ENCODE measurements around the gene NFKB1.

The NFKB1 gene

DNA sequence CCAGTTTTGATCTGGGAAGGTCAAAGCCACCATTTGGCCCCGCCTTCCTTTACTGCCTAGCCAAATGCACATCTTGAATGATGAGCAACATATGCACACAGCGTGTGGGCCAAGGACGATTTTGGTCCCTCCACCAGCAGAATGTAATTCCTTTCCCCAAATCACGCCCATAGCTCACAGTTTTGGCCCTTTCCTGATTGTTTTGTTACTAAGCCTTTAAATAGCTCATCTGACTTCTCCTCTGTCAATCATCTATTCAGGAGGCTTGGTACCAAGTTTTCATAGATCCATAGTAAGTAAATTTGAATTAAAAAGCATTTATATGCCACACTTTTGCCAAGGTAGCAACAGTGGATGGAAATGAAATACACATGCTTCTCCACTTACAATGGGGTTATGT is 123.3 kb downstream of the NFKB1 start:
- no peak for DNase-seq (ENCODE audit: low read depth)

DNA sequence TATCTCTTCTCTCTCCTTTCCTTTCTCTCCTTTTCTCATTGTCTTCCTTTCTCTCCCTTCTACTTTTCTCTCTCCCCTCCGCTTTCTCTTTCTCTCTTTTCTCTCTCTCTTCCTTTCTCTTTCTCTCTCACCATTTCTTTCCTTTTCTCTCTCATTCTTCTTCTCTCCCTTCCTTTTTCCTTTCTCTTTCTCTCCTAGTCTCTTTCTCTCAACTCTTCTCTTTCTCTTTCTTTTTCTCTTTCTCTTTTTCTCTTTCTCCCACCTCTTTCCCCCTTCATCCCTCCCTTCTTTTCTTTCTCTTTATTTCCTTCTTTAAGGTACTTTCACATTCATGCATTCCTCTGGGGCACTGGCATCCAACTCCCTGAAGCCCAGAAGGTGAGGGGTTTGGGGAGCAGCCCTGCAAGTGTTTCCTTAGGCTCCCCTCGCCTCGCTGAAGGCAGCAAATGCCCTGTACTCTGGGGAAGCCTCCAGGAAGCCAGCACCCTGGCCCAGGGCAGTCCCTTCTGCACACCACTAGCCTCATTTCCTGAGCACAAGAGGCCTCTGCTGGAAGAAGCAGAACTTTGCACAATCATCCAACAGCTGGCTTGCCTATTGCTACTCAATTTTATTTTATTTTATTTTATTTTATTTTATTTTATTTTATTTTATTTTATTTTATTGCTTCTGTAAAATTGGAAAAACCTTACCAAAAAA is 124.2 kb downstream of the NFKB1 start:
- peak; percentile 64 for DNase-seq (ENCODE audit: low read depth)

DNA sequence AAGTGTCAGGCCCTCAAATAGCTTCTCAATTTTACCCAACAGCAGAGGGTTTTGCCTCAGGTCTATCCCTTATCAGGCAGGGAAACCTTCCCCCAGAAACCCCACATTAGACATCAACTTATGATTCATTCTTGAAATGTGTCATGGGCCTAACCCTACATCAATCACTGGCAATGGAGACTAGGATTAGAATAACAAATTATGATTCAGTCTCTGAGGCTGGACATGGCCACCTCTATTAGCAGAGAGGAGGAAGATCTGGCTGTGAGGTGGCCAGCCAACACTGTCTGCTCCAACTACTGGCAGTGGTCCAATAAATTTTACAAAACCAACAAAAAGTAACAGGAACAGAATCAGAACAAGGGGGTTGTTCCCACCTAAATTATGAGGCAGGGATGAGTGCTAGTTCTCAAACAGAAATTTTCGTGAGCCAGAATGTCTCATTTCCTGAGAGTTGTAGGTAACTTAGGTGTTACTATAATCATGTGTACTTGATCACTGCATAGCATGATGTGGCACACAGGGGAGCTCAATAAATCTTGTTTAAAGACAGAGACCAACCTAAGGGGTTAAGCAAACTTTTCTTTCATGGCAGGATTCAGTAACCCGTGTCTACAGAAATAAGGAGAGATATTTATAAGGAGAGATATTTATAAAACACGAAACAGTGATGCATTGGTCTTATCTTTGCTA is 126.8 kb downstream of the NFKB1 start:
- DNase-seq (ENCODE audit: low read depth), result peak; percentile 78

DNA sequence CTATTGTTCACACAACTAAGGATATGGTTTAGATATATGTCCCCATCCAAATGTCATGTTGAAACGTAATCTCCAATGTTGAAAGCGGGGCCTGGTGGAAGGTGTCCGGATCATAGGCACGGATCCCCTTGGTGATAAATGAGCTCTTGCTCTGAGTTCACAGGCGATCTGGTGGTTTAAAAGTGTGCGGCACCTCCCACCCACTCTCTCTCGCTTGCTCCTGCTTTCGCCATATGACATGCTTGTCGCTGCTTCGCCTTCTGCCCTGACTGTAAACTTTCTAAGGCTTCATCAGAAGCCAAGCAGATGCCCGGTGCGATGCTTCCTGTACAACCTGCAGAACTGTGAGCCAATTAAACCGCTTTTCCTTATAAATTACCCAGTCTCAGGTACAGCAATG is 128.5 kb downstream of the NFKB1 start:
- no peak for DNase-seq (ENCODE audit: low read depth)

DNA sequence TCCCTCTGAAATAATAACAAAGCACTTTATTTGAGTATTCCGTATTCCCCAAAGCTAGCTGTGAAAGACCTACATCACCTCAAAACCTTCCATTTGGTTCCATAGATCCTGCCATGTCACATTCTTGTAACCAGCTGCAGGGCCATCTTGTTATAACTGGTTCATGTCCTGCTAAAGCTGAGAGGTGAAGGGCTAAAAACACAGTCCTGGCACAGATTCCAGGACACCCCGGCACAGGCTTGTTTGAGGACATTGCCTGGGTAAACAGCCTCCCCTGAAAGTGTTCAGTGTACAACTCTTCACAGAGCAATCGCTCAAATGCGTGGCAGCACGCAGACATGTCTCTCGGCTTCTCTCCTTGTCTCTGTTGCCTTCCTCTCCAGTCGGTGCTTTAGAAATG is 130.5 kb downstream of the NFKB1 start:
- no peak for DNase-seq (ENCODE audit: low read depth)

DNA sequence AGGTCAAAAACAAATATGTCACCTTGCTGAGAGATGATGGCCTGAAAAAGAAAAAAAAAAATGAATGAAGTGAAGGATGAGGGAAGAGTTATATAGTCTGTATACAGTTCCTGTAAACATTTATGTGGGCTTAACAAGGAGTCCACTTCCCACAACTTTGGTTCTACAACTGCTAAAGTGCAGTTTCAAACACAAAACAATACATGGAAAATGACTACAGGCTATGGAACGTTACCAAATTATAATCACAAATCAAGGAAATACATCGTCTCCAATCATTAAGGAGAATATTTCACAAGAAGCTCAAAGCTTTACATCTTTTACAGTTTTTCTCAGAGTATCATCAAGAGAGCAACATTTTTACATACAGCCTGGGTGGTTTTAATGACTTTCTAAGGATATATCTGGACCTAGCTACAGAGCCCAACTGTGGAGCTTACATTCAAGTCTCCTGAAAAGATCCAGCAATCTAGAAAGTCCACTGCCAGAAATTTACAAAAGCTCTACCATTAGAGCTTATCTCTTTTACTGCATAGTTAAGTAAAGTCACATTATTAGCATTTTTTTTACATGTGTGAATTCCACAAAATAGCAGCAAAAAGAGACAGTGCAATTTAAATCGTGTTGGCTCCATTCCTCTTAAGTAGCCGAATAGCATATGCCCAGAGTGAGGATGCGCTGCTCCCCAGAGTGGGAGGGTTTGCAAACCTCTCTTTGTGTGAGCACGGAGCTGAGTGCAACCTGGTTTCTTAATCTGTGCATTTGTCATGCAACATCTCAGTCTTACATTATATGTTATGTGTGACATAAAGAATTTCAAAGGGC is 131.3 kb downstream of the NFKB1 start:
- no peak for DNase-seq (ENCODE audit: low read depth)

DNA sequence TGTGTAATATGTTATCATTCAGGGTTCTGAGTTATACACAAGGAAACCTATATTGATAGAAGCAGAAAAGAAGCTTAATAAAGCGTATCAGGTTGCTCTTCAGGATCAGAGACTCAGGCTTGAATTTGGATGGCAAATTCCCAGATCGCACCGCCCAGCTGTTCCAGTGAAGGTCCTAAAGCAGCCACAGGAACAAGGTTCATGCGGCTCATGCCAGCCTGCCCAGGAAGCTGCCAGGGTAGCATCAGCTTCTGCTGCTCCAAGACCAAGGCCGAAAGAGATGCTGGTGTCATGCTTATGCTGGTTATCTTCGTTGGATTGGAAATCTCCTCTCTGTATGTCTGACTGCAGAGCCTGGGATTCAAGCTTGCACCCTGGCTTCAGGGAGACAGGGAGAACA is 131.9 kb downstream of the NFKB1 start:
- DNase-seq (ENCODE audit: low read depth), result no peak

DNA sequence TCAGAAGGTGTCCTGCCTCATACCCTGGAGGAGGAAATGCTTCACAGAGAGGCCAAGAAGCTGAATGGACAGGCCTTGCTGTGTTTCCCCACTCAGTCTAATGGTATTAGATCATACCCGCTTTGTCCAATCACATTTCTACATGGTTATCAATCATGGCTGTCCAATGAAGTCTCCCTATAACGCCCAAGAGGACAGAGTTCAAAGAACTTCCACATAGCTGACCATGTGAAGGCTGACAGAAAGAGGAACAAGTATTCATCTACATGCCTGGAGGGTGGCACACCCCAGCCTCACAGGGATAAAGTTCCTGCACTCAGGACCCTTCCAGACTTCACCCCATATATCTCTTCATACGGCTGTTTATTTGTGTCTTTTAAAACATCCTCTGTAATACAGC is 136.2 kb downstream of the NFKB1 start:
- no peak for DNase-seq (ENCODE audit: low read depth)

DNA sequence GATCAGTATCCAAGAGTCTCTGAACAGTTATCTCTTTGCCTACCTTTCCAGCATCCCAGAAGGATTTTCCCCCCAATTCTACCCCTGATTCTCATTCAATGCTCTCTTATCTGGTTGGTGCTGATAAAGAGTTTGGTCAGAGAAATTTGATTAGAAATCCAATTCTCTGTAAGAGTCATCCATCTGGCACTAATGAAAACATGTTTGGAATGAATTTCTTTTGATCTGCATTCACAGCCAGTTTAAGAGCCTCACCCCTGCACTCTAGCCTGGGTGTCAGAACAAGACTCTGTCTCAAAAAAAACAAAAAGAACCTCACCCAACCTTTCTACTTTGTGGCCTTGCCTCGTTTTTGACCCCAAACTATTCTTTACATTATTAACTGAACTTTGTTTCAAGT is 137.5 kb downstream of the NFKB1 start:
- no peak for DNase-seq (ENCODE audit: low read depth)

DNA sequence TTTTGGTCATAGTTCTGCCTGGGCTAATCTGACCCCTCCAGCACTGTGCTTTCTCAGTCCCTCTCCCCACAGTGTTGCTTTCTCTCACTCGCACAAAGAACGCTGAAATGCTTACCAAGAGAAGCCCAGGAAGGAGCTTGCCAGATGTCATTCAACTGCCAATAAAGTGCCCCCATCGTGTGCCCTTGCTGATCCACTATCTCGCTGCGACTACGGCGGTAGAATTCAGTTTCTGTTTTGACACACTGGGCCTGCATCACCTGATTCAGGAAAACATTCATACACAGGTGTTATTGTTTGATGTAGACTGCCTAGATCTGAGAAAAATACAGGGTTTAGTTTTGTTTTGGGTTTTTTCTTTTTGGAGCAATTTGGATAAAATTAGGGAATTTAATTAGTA is 138.4 kb downstream of the NFKB1 start:
- DNase-seq (ENCODE audit: low read depth), result no peak

DNA sequence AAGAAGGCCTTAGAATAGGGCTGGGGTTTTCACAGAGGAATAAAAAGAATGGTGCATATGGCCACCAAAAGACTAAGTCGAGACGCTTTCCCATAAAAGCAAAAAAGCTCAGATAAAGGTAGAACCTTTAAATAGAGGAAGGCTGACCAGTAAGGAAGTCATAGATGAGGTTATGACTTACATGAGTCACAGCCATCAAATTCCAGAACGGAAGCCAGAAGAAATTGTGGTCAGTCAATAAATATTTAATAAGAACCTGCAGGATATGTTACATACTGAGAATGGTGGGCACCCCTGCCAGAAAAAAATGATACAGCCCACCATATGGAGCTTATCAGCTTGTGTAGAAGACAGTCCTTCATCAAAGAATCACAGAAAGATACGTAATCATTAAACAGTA is 139.5 kb downstream of the NFKB1 start:
- DNase-seq (ENCODE audit: low read depth), result peak; percentile 69

DNA sequence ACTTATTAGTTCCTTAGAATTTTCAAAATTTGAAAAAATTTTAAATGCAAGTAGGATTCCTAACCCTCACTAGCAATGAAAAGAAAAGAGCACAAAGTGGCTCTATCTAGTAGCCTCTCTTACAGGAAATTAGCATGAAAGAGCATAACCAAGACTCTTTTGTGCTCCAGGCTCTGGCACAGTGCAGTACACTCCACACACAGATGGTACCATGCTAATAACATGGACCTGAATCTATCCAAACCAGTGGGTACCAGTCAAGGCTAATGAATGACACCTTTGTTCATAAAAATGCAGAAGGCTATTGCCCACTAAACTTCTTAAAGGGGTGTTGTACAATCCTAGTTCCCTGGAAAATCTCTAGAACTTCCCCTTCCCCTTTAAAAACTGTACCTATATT is 140.6 kb downstream of the NFKB1 start:
- DNase-seq (ENCODE audit: low read depth), result no peak

DNA sequence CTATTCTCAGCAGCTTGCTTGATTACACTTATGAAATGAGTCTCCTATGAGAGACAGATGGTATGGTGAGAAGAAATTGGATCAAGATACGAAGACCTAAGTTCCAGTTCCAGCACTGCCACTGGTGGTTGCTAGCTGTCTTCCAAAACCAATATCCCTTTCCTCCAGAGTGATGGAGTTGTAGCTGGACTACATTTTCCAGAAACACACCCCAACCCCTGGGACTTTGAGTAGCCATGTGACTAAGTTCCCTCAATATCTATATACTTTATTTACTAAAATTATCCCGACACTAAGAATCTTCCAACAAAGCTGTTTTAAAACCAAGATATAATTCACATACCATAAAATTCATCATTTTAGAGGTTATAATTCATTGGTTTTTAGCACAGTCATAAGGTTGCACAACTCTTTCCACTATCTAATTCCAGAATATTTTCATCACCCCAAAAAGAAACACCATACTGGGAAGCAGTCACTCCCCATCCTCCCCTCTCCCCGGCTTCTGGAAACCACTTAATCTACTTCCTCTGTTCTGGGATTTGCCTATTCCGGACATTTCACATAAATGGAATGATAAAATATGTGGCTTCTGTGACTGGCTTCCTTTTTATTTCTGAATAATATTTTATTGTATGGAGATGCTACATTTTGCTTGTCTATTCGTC is 141.6 kb downstream of the NFKB1 start:
- DNase-seq (ENCODE audit: low read depth), result peak; percentile 71

DNA sequence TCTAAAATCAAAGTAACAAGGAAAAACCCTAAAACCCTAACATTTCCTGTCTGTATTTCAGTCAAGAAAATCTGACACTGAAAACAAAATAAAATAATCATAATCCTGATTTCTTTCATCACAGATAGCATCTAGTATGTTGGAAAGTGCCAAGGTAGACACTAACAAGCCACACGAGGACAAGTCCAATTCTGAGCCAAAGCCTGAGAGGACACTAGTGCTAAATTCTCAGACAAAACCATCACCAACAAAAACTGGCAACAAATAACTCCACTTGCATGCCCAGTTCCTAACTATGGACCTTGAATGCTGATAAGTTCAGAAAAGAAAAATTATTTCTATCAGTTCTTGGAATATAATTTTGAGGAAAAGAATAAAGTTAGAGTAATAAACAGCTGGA is 146.0 kb downstream of the NFKB1 start:
- no peak for DNase-seq (ENCODE audit: low read depth)

DNA sequence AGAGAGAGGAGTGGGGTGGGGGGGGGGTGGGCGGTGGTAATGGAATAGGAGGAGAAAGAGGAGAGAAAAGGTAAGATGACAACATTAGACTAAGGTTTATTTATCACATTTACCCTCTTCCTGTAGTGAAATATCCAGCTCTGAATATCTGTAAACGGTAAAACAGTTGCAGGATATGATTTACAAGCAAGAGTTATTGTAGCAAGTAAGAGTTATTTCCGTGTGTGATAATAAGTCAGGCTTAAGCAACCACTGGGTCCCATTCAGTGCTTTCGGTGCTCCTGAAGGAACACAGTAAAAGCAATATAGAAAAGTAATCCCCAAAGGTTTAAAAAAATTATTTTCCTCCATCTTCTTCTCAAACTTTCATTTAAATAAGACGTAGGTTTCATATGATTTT is 156.0 kb downstream of the NFKB1 start:
- no peak for DNase-seq (ENCODE audit: low read depth)

DNA sequence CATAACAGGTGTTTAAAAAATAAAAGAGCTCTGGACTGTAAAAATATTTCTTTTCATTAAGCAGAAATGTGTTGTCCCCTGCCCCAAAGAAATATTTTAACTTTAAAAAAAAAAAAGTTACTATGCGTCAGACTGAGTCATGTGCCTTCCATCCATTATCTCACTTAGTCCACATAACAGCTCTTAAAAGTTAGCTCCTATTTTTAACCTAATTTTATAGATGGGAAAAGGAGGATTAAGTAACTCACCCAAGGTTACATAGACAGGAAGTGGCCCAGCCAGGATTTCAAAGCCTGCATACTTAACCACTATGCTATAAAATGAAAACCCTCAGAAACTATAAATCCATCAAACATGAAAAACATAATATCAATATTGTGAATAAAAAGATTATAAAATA is 161.9 kb downstream of the NFKB1 start:
- DNase-seq (ENCODE audit: low read depth), result peak; percentile 84

DNA sequence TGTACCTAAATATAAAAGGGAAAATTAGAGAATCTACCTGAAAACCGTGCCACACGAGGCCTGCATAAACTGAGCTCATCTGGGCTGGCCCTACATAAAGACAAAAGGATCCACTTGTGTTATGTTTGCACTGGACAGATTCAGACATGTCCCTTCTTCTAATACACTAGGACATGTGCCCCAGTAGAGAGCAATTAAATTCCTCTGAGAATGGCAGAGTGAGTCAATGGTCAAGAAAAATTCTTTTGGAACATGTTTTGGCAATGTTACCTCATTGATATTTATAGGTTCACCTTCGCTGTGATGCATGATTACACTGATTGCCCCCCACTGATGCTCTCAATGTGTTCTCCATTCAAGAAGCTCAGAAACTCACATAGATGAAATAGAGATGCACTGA is 164.4 kb downstream of the NFKB1 start:
- DNase-seq (ENCODE audit: low read depth), result no peak
